WTC11 (cell line): Measurements from ENCODE around the gene PLXDC2. TPM values are rescaled to one million over a fixed set of nuclear protein-coding genes. Genes with fewer than 3 reads are reported as not detected.
A peak's percentile ranks its signal among the peaks of the same experiment; 100 is the strongest.

ENCODE experiments used
- ATAC-seq: fragments of 200-7000 bp; cut with Tn5 transposase; 2 replicates; pipeline ENCODE4 v1.10.0; 2021; ENCODE audit warnings: mild to moderate bottlenecking, moderate library complexity
- CTCF ChIA-PET: fragments of 300-600 bp; sonication (Branson Sonifier 250); formaldehyde crosslinking; loops from one replicate; lab custom pipeline; 2021; ENCODE audit warnings: antibody characterized with exemption; lab: Charles Lee
- POLR2A ChIA-PET: fragments of 350-600 bp; sonication (Branson Sonifier 250); formaldehyde crosslinking; loops from one replicate; lab custom pipeline; 2021; ENCODE audit warnings: antibody characterized with exemption; lab: Charles Lee
- DNase-seq: peaks from one replicate; pipeline ENCODE4 v3.0.0; 2021; ENCODE audit warnings: low spot score
- H3K27ac Mint-ChIP-seq: 2 replicates; pipeline ENCODE4 v1.8.0; 2021; ENCODE audit warnings: mixed read lengths
- H3K27me3 Mint-ChIP-seq: 2 replicates; pipeline ENCODE4 v1.8.0; 2021; ENCODE audit warnings: low read depth, mild to moderate bottlenecking, moderate library complexity, mixed read lengths
- H3K36me3 Mint-ChIP-seq: 2 replicates; pipeline ENCODE4 v1.8.0; 2021; ENCODE audit warnings: mixed read lengths
- H3K4me1 Mint-ChIP-seq: 2 replicates; pipeline ENCODE4 v1.8.0; 2022; ENCODE audit warnings: mixed read lengths
- H3K4me3 Mint-ChIP-seq: 2 replicates; pipeline ENCODE4 v1.8.0; 2021; ENCODE audit warnings: mild to moderate bottlenecking, moderate library complexity, mixed read lengths
- H3K9me3 Mint-ChIP-seq: 2 replicates; pipeline ENCODE4 v1.8.0; 2021; ENCODE audit warnings: mixed read lengths
- AR ChIP-seq: fragments of 250-450 bp; sonication (Bioruptor Pico); IDR thresholded peaks from 2 replicates; pipeline ENCODE4 v1.9.0; 2021; ENCODE audit warnings: mild to moderate bottlenecking
- ATF2 ChIP-seq: sonication (generic); formaldehyde crosslinking; IDR thresholded peaks from 2 replicates; pipeline ENCODE4 v1.8.1; 2022; ENCODE audit warnings: low read depth, missing genetic modification reagents, borderline replicate concordance
- ATF6 ChIP-seq: sonication (generic); formaldehyde crosslinking; IDR thresholded peaks from 2 replicates; pipeline ENCODE4 v1.8.1; 2023; ENCODE audit warnings: mild to moderate bottlenecking, missing genetic modification reagents
- E2F4 ChIP-seq: sonication (generic); formaldehyde crosslinking; IDR thresholded peaks from 2 replicates; pipeline ENCODE4 v1.8.1; 2022; ENCODE audit warnings: low read depth, mild to moderate bottlenecking, moderate library complexity, missing genetic modification reagents, borderline replicate concordance
- E2F5 ChIP-seq: sonication (generic); formaldehyde crosslinking; IDR thresholded peaks from 2 replicates; pipeline ENCODE4 v1.8.1; 2022; ENCODE audit warnings: mild to moderate bottlenecking, moderate library complexity, missing genetic modification reagents
- ELF4 ChIP-seq: sonication (generic); formaldehyde crosslinking; IDR thresholded peaks from 2 replicates; pipeline ENCODE4 v1.8.1; 2022; ENCODE audit warnings: low read depth, mild to moderate bottlenecking, moderate library complexity, missing genetic modification reagents
- ESRRA ChIP-seq: sonication (generic); formaldehyde crosslinking; IDR thresholded peaks from 2 replicates; pipeline ENCODE4 v1.8.1; 2022; ENCODE audit warnings: mild to moderate bottlenecking, missing genetic modification reagents, borderline replicate concordance
- FOXK1 ChIP-seq: sonication (generic); formaldehyde crosslinking; IDR thresholded peaks from 2 replicates; pipeline ENCODE4 v1.8.0; 2022; ENCODE audit warnings: mild to moderate bottlenecking, moderate library complexity, missing genetic modification reagents
- FOXP1 ChIP-seq: sonication (generic); formaldehyde crosslinking; IDR thresholded peaks from 2 replicates; pipeline ENCODE4 v1.8.0; 2022; ENCODE audit warnings: missing genetic modification reagents, mild to moderate bottlenecking, moderate library complexity, borderline replicate concordance
- KAT7 ChIP-seq: sonication (generic); formaldehyde crosslinking; IDR thresholded peaks from 2 replicates; pipeline ENCODE4 v1.8.1; 2023; ENCODE audit warnings: missing genetic modification reagents, mild to moderate bottlenecking, borderline replicate concordance
- MLX ChIP-seq: sonication (generic); formaldehyde crosslinking; IDR thresholded peaks from 2 replicates; pipeline ENCODE4 v1.8.1; 2023; ENCODE audit warnings: mild to moderate bottlenecking, missing genetic modification reagents, moderate library complexity
- STAT6 ChIP-seq: sonication (generic); formaldehyde crosslinking; conservative IDR thresholded peaks from 2 replicates; pipeline ENCODE4 v1.8.1; 2023; ENCODE audit warnings: mild to moderate bottlenecking, low read depth, missing genetic modification reagents, moderate library complexity
- TP53 ChIP-seq: sonication (generic); formaldehyde crosslinking; IDR thresholded peaks from 2 replicates; pipeline ENCODE4 v1.8.1; 2023; ENCODE audit warnings: mild to moderate bottlenecking, missing genetic modification reagents
- ZNF219 ChIP-seq: sonication (generic); formaldehyde crosslinking; IDR thresholded peaks from 2 replicates; pipeline ENCODE4 v1.8.0; 2023; ENCODE audit warnings: missing genetic modification reagents, mild to moderate bottlenecking, borderline replicate concordance
- ZNF232 ChIP-seq: sonication (generic); formaldehyde crosslinking; IDR thresholded peaks from 2 replicates; pipeline ENCODE4 v1.8.0; 2022; ENCODE audit warnings: mild to moderate bottlenecking, missing genetic modification reagents
- ZNF317 ChIP-seq: sonication (generic); formaldehyde crosslinking; IDR thresholded peaks from 2 replicates; pipeline ENCODE4 v1.8.1; 2023; ENCODE audit warnings: low read depth, mild to moderate bottlenecking, moderate library complexity, missing genetic modification reagents, borderline replicate concordance
- ZNF416 ChIP-seq: fragments of 250-450 bp; sonication (Bioruptor Pico); IDR thresholded peaks from 2 replicates; pipeline ENCODE4 v1.9.0; 2021; ENCODE audit warnings: mild to moderate bottlenecking, inconsistent platforms
- ZNF423 ChIP-seq: fragments of 250-450 bp; sonication (Bioruptor Pico); IDR thresholded peaks from 2 replicates; pipeline ENCODE4 v2.1.2; 2022; ENCODE audit warnings: mild to moderate bottlenecking, moderate library complexity
- ZNF512 ChIP-seq: sonication (generic); formaldehyde crosslinking; IDR thresholded peaks from 2 replicates; pipeline ENCODE4 v1.8.1; 2022; ENCODE audit warnings: missing genetic modification reagents, borderline replicate concordance
- total RNA-seq: library from RNA; stranded (reverse); gene quantifications from 3 replicates; pipeline ENCODE4 v1.2.3, GENCODE V29; 2021

The PLXDC2 gene
- total RNA-seq, 1 experiment from 2014 or later = 31.7 TPM

- no peak for TF ChIP-seq ATF6 (CRISPR knock-in tag)
- no peak for TF ChIP-seq ZNF232
- TF ChIP-seq ATF2 = no peak
Observed at GRCh38 chr10:19782430-19783089, 33.7 kb upstream of the PLXDC2 start (continued).

GRCh38 chr10:19783721-19784120 lies 32.5 kb upstream of the PLXDC2 start:
- Mint-ChIP-seq H3K9me3 (peaks cover 16% of the 10 kb centered on the region), H3K36me3 (0 out of 2 replicates have a peak, but pooled peaks cover 2% of the 10 kb centered on the region), H3K4me3 (no peak overlapping the region), H3K27ac (no peak overlapping the region), H3K4me1 (peaks cover 39% of the 10 kb centered on the region), H3K27me3 (no peaks in the 10 kb centered on the region)
- ATAC-seq (peak; percentile 70), DNase-seq (peak; percentile 15)
- CTCF ChIA-PET = no interaction called here
- no peak for TF ChIP-seq ZNF512 (CRISPR knock-in tag)
- no peak for TF ChIP-seq STAT6 (CRISPR knock-in tag)
- no peak for TF ChIP-seq E2F4 (CRISPR knock-in tag)
- TF ChIP-seq FOXK1 (CRISPR knock-in tag) = no peak
- no peak for TF ChIP-seq ZNF423 (CRISPR knock-in tag)
- no peak for TF ChIP-seq ZNF416 (CRISPR knock-in tag)
- TF ChIP-seq E2F5 = no peak
- no peak for TF ChIP-seq ELF4 (CRISPR knock-in tag)
- no peak for TF ChIP-seq MLX
- no peak for TF ChIP-seq ZNF219
- TF ChIP-seq ZNF317 (CRISPR knock-in tag) = no peak
- no peak for TF ChIP-seq KAT7
- TF ChIP-seq TP53 (CRISPR knock-in tag) = no peak
- no peak for TF ChIP-seq AR (CRISPR knock-in tag)
- no peak for TF ChIP-seq ESRRA (CRISPR knock-in tag)
- no peak for TF ChIP-seq FOXP1 (CRISPR knock-in tag)
- POLR2A ChIA-PET = interaction anchor here (0.6 kb wide), 1 partner anchor 37 kb away, joined by 3 read pairs; no protein-coding TSS in a partner anchor
